Smooth muscle cell (in vitro differentiated cells): ENCODE results near the gene HOXB13. TPM values are rescaled to one million over a fixed set of nuclear protein-coding genes. Genes with fewer than 3 reads are reported as not detected.
"Not testable (repeated sequence)": the region's sequence is repeated elsewhere in the genome, so short reads cannot be mapped to it uniquely, and the experiment has no call there.

Experiments
- DNase-seq: peaks from one replicate; lab custom pipeline; 2025; ENCODE audit not compliant: unreplicated experiment; lab: John Stamatoyannopoulos, UW
- H2AFZ ChIP-seq: fragments of 200-600 bp; sonication (generic); 2 replicates; pipeline ENCODE4 v1.6.0; 2016; ENCODE audit warnings: antibody characterized with exemption, low read depth, mild to moderate bottlenecking
- H3F3A ChIP-seq: fragments of 200-600 bp; sonication (generic); 2 replicates; pipeline ENCODE4 v1.6.0; 2017; ENCODE audit warnings: antibody characterized with exemption, low read depth
- H3K27ac ChIP-seq: fragments of 200-600 bp; sonication (generic); 2 replicates; pipeline ENCODE4 v1.5.1; 2016; ENCODE audit warnings: low read depth, mild to moderate bottlenecking
- H3K27me3 ChIP-seq: fragments of 200-600 bp; sonication (generic); 2 replicates; pipeline ENCODE4 v1.6.1; 2016; ENCODE audit warnings: low read depth, mild to moderate bottlenecking
- H3K36me3 ChIP-seq: fragments of 200-600 bp; sonication (generic); 2 replicates; pipeline ENCODE4 v1.5.1; 2016; ENCODE audit warnings: low read depth
- H3K4me1 ChIP-seq: fragments of 200-600 bp; sonication (generic); 2 replicates; pipeline ENCODE4 v1.5.1; 2016; ENCODE audit warnings: low read depth
- H3K4me2 ChIP-seq: fragments of 200-600 bp; sonication (generic); 2 replicates; pipeline ENCODE4 v1.6.0; 2016; ENCODE audit warnings: mild to moderate bottlenecking
- H3K4me3 ChIP-seq: fragments of 200-600 bp; sonication (generic); 2 replicates; pipeline ENCODE4 v1.5.1; 2016; ENCODE audit warnings: mild to moderate bottlenecking
- H3K79me2 ChIP-seq: fragments of 200-600 bp; sonication (generic); 2 replicates; pipeline ENCODE4 v1.6.0; 2016; ENCODE audit warnings: low read depth, mild to moderate bottlenecking
- H3K9ac ChIP-seq: fragments of 200-600 bp; sonication (generic); 2 replicates; pipeline ENCODE4 v1.6.0; 2016; ENCODE audit warnings: low read depth
- H3K9me3 ChIP-seq: fragments of 200-600 bp; sonication (generic); replicated peaks from 2 replicates; pipeline ENCODE4 v1.5.1; 2016; ENCODE audit warnings: low read depth
- H4K20me1 ChIP-seq: fragments of 200-600 bp; sonication (generic); 2 replicates; pipeline ENCODE4 v1.6.0; 2016; ENCODE audit warnings: low read depth
- CTCF ChIP-seq: fragments of 200-600 bp; sonication (generic); IDR thresholded peaks from 2 replicates; pipeline ENCODE4 v1.5.1; 2017; ENCODE audit warnings: borderline replicate concordance, mild to moderate bottlenecking, antibody characterized with exemption; ENCODE audit not compliant: insufficient read depth, poor library complexity, severe bottlenecking
- WGBS: methylation state at CpG from one replicate; pipeline ENCODE4 v1.1.7; 2016; ENCODE audit warnings: low lambda C conversion rate; 5-methylcytosine and 5-hydroxymethylcytosine counted together
- polyA plus RNA-seq: library from polyadenylated mRNA; unstranded; fragments of >200 nt; fragmentation: Nextera tagmentation; extraction: Ambion mirVana; gene quantifications from 2 replicates; pipeline ENCODE4 v1.2.1, GENCODE V29; 2016
- total RNA-seq: library from RNA; depleted of rRNA; stranded (reverse); fragments of >200 nt; gene quantifications from 2 replicates; pipeline ENCODE4 v1.2.3, GENCODE V29; 2014

The HOXB13 gene
- total and polyA plus RNA-seq, 2 experiments from 2014 or later: 4.8 to 5.4 TPM

- no peak for DNase-seq
- WGBS: 1% methylated on average over 79 of the region's 80 CpGs
- Histone ChIP-seq H3K36me3 (no peaks in the 10 kb centered on the region), H3F3A (peaks cover 10% of the 10 kb centered on the region), H3K79me2 (peaks cover 10% of the 10 kb centered on the region), H4K20me1 (no peaks in the 10 kb centered on the region), H3K4me2 (peak overlapping the region; percentile 87), H3K9ac (peak overlapping the region; percentile 77), H3K4me1 (no peaks in the 10 kb centered on the region), H3K4me3 (peak overlapping the region; percentile 40), H3K27ac (peak overlapping the region; percentile 89), H2AFZ (peak overlapping the region; percentile 71), H3K9me3 (no peaks in the 10 kb centered on the region), H3K27me3 (peaks cover 15% of the 10 kb centered on the region)
- no peak for TF ChIP-seq CTCF
Observed at GRCh38 chr17:48718761-48719641, 9.5 kb downstream of the HOXB13 start.

- Histone ChIP-seq H3K4me1 (no peaks in the 10 kb centered on the region), H3K27ac (peak overlapping the region; percentile 89), H3K9ac (peak overlapping the region; percentile 77), H3K79me2 (peaks cover 10% of the 10 kb centered on the region), H3K9me3 (no peaks in the 10 kb centered on the region), H3K36me3 (no peaks in the 10 kb centered on the region), H3K27me3 (peaks cover 15% of the 10 kb centered on the region), H4K20me1 (no peaks in the 10 kb centered on the region), H2AFZ (peak overlapping the region; percentile 71), H3F3A (peaks cover 10% of the 10 kb centered on the region), H3K4me3 (peak overlapping the region; percentile 40), H3K4me2 (peak overlapping the region; percentile 87)
- no peak for TF ChIP-seq CTCF
- DNase-seq: no peak
- 2% methylated on average over 24 of the region's 24 CpGs for WGBS
Observed at GRCh38 chr17:48718227-48718760, 10.3 kb downstream of the HOXB13 start.

GRCh38 chr17:48717367-48718226, 11.0 kb downstream of the HOXB13 start:
- TF ChIP-seq CTCF: no peak
- no peaks in the 10 kb centered on the region for H3K36me3 ChIP-seq
- no peaks in the 10 kb centered on the region for H3K9me3 ChIP-seq
- 16% methylated on average over 10 of the region's 10 CpGs for WGBS
- H3F3A ChIP-seq: peaks cover 10% of the 10 kb centered on the region
- no peak for DNase-seq
- no peaks in the 10 kb centered on the region for H4K20me1 ChIP-seq
- peaks cover 10% of the 10 kb centered on the region for H3K79me2 ChIP-seq
- H3K4me3 ChIP-seq: peak overlapping the region; percentile 40
- peaks cover 12% of the 10 kb centered on the region for H3K27me3 ChIP-seq
- H2AFZ ChIP-seq: peak overlapping the region; percentile 71
- H3K27ac ChIP-seq: peak overlapping the region; percentile 89
- H3K4me2 ChIP-seq: peak overlapping the region; percentile 87
- H3K4me1 ChIP-seq: no peaks in the 10 kb centered on the region
- no peak overlapping the region for H3K9ac ChIP-seq

GRCh38 chr17:48716549-48716948, 12.0 kb downstream of the HOXB13 start:
- not testable (repeated sequence) for DNase-seq, H3K4me3 ChIP-seq, H3K27ac ChIP-seq, H3K79me2 ChIP-seq, H2AFZ ChIP-seq, H3K27me3 ChIP-seq, H3K9me3 ChIP-seq, H3K4me1 ChIP-seq, H3K9ac ChIP-seq, H3K36me3 ChIP-seq, H3K4me2 ChIP-seq, H4K20me1 ChIP-seq
- peaks cover 10% of the 10 kb centered on the region for H3F3A ChIP-seq
- WGBS: 88% methylated on average over 3 of the region's 3 CpGs
